ENCODE results near the gene CTNNBL1. TPM values are rescaled to one million over a fixed set of nuclear protein-coding genes. Genes with fewer than 3 reads are reported as not detected.

Gene CTNNBL1
- total RNA-seq, 1 experiment from 2014 or later, result 55.4 TPM

GRCh38 chr20:37773291-37773826 lies 79.5 kb downstream of the CTNNBL1 start:
- no peak overlapping the region for H3K4me2 ChIP-seq (ENCODE audit: low read length)
- H3K4me3 ChIP-seq (replicated peaks in 1 of 2; ENCODE audit: low read depth in 1 of 2, low read length in 2 of 2), result no peak overlapping the region
- POLR2A ChIA-PET, result no interaction called here
- intact Hi-C loops (cut with micrococcal nuclease), result no loop called here
- H3K4me1 ChIP-seq (ENCODE audit: control insufficient read depth in 1 of 2, insufficient read depth in 2 of 2, low read length in 2 of 2), result no peaks in the 10 kb centered on the region
- BruUV-seq (replicated peaks), result no TSS peak
- no peak for ATAC-seq
- peaks cover 0 to 3% of the 10 kb centered on the region in 2 experiments; a peak in 1 of 4 replicates for H3K36me3 ChIP-seq (ENCODE audit: control insufficient read depth in 1 of 2, insufficient read depth in 2 of 2, low read length in 2 of 2)
- no peaks in the 10 kb centered on the region for H3K9me2 ChIP-seq (ENCODE audit: insufficient read depth)
- no peak overlapping the region for H3K27ac ChIP-seq (ENCODE audit: low read depth, low read length)
- no peaks in the 10 kb centered on the region for H3K79me2 ChIP-seq (ENCODE audit: insufficient read depth, low read length)
- H3K9me3 ChIP-seq (ENCODE audit: control insufficient read depth in 1 of 2, insufficient read depth in 1 of 2, low read depth in 1 of 2, low read length in 2 of 2), result no peaks in the 10 kb centered on the region
- CTCF ChIA-PET, result interaction anchor here (1.4 kb wide), 1 partner anchor 15 kb away, joined by 3 read pairs; no protein-coding TSS in a partner anchor
- H2AFZ ChIP-seq (ENCODE audit: low read depth, low read length, poor library complexity, severe bottlenecking), result no peak overlapping the region
- H4K20me1 ChIP-seq (ENCODE audit: insufficient read depth), result no peaks in the 10 kb centered on the region
- no peaks in the 10 kb centered on the region for H3K27me3 ChIP-seq (ENCODE audit: insufficient read depth, low read length)
- no peak for TF ChIP-seq EZH2 (IDR thresholded peaks at IDR 0.05)
- no peak for TF ChIP-seq ELF1 (IDR thresholded peaks at IDR 0.05; ENCODE audit: borderline replicate concordance, low read depth)
- TF ChIP-seq MAX (IDR thresholded peaks at IDR 0.05), result no peak
- TF ChIP-seq CEBPB (IDR thresholded peaks at IDR 0.05; ENCODE audit: low read depth), result no peak
- TF ChIP-seq JUND (IDR thresholded peaks at IDR 0.05), result no peak
- no peak for TF ChIP-seq CTCF (IDR thresholded peaks at IDR 0.05 in 2 of 3, conservative IDR thresholded peaks at IDR 0.05 in 1 of 3; ENCODE audit: borderline replicate concordance in 1 of 3, insufficient read depth in 1 of 3, low read depth in 2 of 3, low read length in 2 of 3)
- TF ChIP-seq POLR2AphosphoS5 (IDR thresholded peaks at IDR 0.05; ENCODE audit: low read depth, low read length), result no peak
- no peak for TF ChIP-seq SP1 (IDR thresholded peaks at IDR 0.05; ENCODE audit: low read depth)
- no peak for TF ChIP-seq EZH2phosphoT487 (IDR thresholded peaks at IDR 0.05; ENCODE audit: borderline replicate concordance)
- TF ChIP-seq ZFX (IDR thresholded peaks at IDR 0.05), result no peak
- no peak for TF ChIP-seq SRF (IDR thresholded peaks at IDR 0.05; ENCODE audit: low read depth)
- TF ChIP-seq CBX3 (IDR thresholded peaks at IDR 0.05; ENCODE audit: low read depth), result no peak
- no peak for TF ChIP-seq RAD21 (IDR thresholded peaks at IDR 0.05; ENCODE audit: low read depth)
- TF ChIP-seq TCF7L2 (IDR thresholded peaks at IDR 0.05; ENCODE audit: borderline replicate concordance, extremely low read depth, insufficient read depth, insufficient read length), result no peak
- no peak for TF ChIP-seq YY1 (IDR thresholded peaks at IDR 0.05; ENCODE audit: extremely low read depth, insufficient replicate concordance, low read depth, low read length)
- TF ChIP-seq REST (IDR thresholded peaks at IDR 0.05; ENCODE audit: low read depth), result no peak
- no peak for TF ChIP-seq ATF3 (IDR thresholded peaks at IDR 0.05)
- TF ChIP-seq ZBTB33 (IDR thresholded peaks at IDR 0.05; ENCODE audit: extremely low read depth, insufficient replicate concordance, low read length), result no peak
- no peak for TF ChIP-seq EGR1 (IDR thresholded peaks at IDR 0.05; ENCODE audit: low read depth)
- TF ChIP-seq SIN3A (IDR thresholded peaks at IDR 0.05; ENCODE audit: low read depth), result no peak
- no peak overlapping the region for H3K9ac ChIP-seq (ENCODE audit: low read length)
- RAD21 ChIA-PET (ENCODE audit: low non-redundant PET in 1 of 2, low total read pairs in 2 of 2, uncharacterized antibody in 2 of 2, unreplicated experiment in 2 of 2), result no interaction called here
- no peak for DNase-seq (ENCODE audit: low read depth, low spot score)

Data from HCT116 (cell line).